Tibial nerve (tissue), 4 donors: ENCODE data around the gene CABP1. TPM values are rescaled to one million over a fixed set of nuclear protein-coding genes. Genes with fewer than 3 reads are reported as not detected.
A peak's percentile ranks its signal among the peaks of the same experiment; 100 is the strongest.

Experiments
- DNase-seq, 2 donors: peaks; one replicate each; pipeline ENCODE4 v3.0.0-alpha.2; 2019; ENCODE audit warnings: low spot score in 2 of 2
- H3K27ac ChIP-seq, 4 donors: fragments of 200-600 bp; sonication (generic) in 3 of 4; one replicate each; pipeline ENCODE4 v1.5.1; 2017 to 2019; ENCODE audit warnings: mild to moderate bottlenecking in 1 of 4
- H3K27me3 ChIP-seq, 2 donors: fragments of 200-600 bp; sonication (generic) in 1 of 2; one replicate each; pipeline versions ENCODE4 v1.5.1 to v1.6.0; 2017 to 2019
- H3K36me3 ChIP-seq, 3 donors: fragments of 200-600 bp; sonication (generic); one replicate each; pipeline ENCODE4 v1.5.1; 2018 to 2019
- H3K4me1 ChIP-seq, 4 donors: fragments of 200-600 bp; sonication (generic) in 3 of 4; one replicate each; pipeline ENCODE4 v1.5.1; 2017 to 2019
- H3K4me3 ChIP-seq, 4 donors: fragments of 200-600 bp; sonication (generic) in 3 of 4; one replicate each; pipeline ENCODE4 v1.5.1; 2017 to 2019; ENCODE audit warnings: mild to moderate bottlenecking in 1 of 4, moderate library complexity in 1 of 4
- H3K9me3 ChIP-seq, 4 donors: fragments of 200-600 bp; sonication (generic) in 3 of 4; one replicate each; pipeline ENCODE4 v1.5.1; 2017 to 2019
- CTCF ChIP-seq, 5 experiments: fragments of 200-600 bp in 3 of 5; fragments of 450-650 bp in 2 of 5; sonication (generic) in 3 of 5; IDR thresholded peaks; one replicate each; pipeline ENCODE4 v1.5.1; 2016 to 2019; ENCODE audit warnings: antibody characterized with exemption in 5 of 5, mild to moderate bottlenecking in 3 of 5, moderate library complexity in 2 of 5
- EP300 ChIP-seq, 2 donors: sonication (generic); formaldehyde crosslinking; IDR thresholded peaks; one replicate each; pipeline ENCODE4 v1.6.1; 2017; ENCODE audit warnings: antibody characterized with exemption in 2 of 2, mild to moderate bottlenecking in 1 of 2
- POLR2A ChIP-seq, 2 donors: fragments of 450-650 bp; IDR thresholded peaks; one replicate each; pipeline ENCODE4 v1.6.1; 2017; ENCODE audit warnings: antibody characterized with exemption in 2 of 2, mild to moderate bottlenecking in 2 of 2, moderate library complexity in 2 of 2
- WGBS, 2 donors: methylation state at CpG; one replicate each; pipeline ENCODE4 v1.1.5; 2018; 5-methylcytosine and 5-hydroxymethylcytosine counted together
- total RNA-seq, 4 donors: library from RNA; depleted of rRNA; stranded (reverse); fragments of >200 nt; gene quantifications; one replicate each; pipeline ENCODE4 v1.1.0, GENCODE V29; 2016

CABP1 gene
- total RNA-seq, 4 donors from 2014 or later = 0.21 to 0.22 TPM; not detected in 2

- Histone ChIP-seq H3K9me3 (no peaks in the 10 kb centered on the region), H3K27ac (peak overlapping the region in 1 of 4 donors; percentile 44), H3K36me3 (no peaks in the 10 kb centered on the region), H3K27me3 (peaks cover 0 to 27% of the 10 kb centered on the region in 2 donors), H3K4me3 (peak overlapping the region in 1 of 4 donors; percentile 46), H3K4me1 (peaks cover 0 to 18% (median 7%) of the 10 kb centered on the region in 4 donors)
- WGBS, 2 donors = 50 to 75% methylated on average over 12 of the region's 12 CpGs
- no peak for DNase-seq
- TF ChIP-seq POLR2A (IDR thresholded peaks at IDR 0.05) (no peak), CTCF (IDR thresholded peaks at IDR 0.05) (no peak), EP300 (IDR thresholded peaks at IDR 0.05) (no peak)
Measured at GRCh38 chr12:120650233-120650690, 9.8 kb downstream of the CABP1 start.

GRCh38 chr12:120651821-120652220, 11.4 kb downstream of the CABP1 start:
- Histone ChIP-seq H3K9me3 (no peaks in the 10 kb centered on the region), H3K27ac (no peak overlapping the region), H3K36me3 (no peaks in the 10 kb centered on the region), H3K27me3 (peaks cover 0 to 27% of the 10 kb centered on the region in 2 donors), H3K4me3 (no peak overlapping the region), H3K4me1 (peaks cover 0 to 18% (median 7%) of the 10 kb centered on the region in 4 donors)
- no peak for TF ChIP-seq EP300 (IDR thresholded peaks at IDR 0.05)
- no peak for TF ChIP-seq CTCF (IDR thresholded peaks at IDR 0.05)
- no peak for TF ChIP-seq POLR2A (IDR thresholded peaks at IDR 0.05)
- 56 to 67% methylated on average over 5 of the region's 5 CpGs for WGBS, 2 donors
- no peak for DNase-seq

- no peaks in the 10 kb centered on the region for H3K9me3 ChIP-seq
- H3K4me3 ChIP-seq = no peak overlapping the region
- peaks cover 0 to 18% (median 7%) of the 10 kb centered on the region in 4 donors for H3K4me1 ChIP-seq
- H3K27ac ChIP-seq = no peak overlapping the region
- whole genome bisulfite sequencing, 2 donors = 49% methylated on average over 10 of the region's 10 CpGs
- no peaks in the 10 kb centered on the region for H3K36me3 ChIP-seq
- H3K27me3 ChIP-seq = peaks cover 0 to 27% of the 10 kb centered on the region in 2 donors
- DNase-seq = no peak
- TF ChIP-seq CTCF (IDR thresholded peaks at IDR 0.05) = no peak
- TF ChIP-seq EP300 (IDR thresholded peaks at IDR 0.05) = no peak
- TF ChIP-seq POLR2A (IDR thresholded peaks at IDR 0.05) = no peak
Measured at GRCh38 chr12:120652656-120653435, 12.4 kb downstream of the CABP1 start.

GRCh38 chr12:120653611-120654010, 13.2 kb downstream of the CABP1 start:
- Histone ChIP-seq H3K4me3 (no peak overlapping the region), H3K27me3 (peaks cover 0 to 27% of the 10 kb centered on the region in 2 donors), H3K36me3 (no peaks in the 10 kb centered on the region), H3K4me1 (peaks cover 0 to 16% (median 7%) of the 10 kb centered on the region in 4 donors), H3K9me3 (no peaks in the 10 kb centered on the region), H3K27ac (peak overlapping the region in 2 of 4 donors; percentile 3 to 20)
- TF ChIP-seq POLR2A (IDR thresholded peaks at IDR 0.05) (no peak), CTCF (IDR thresholded peaks at IDR 0.05) (no peak), EP300 (IDR thresholded peaks at IDR 0.05) (no peak)
- no peak for DNase-seq
- 89 to 92% methylated on average over 11 of the region's 11 CpGs for WGBS, 2 donors

GRCh38 chr12:120654656-120655055, 14.2 kb downstream of the CABP1 start:
- Histone ChIP-seq H3K36me3 (no peaks in the 10 kb centered on the region), H3K27ac (no peak overlapping the region), H3K27me3 (peaks cover 0 to 24% of the 10 kb centered on the region in 2 donors), H3K4me3 (no peak overlapping the region), H3K9me3 (no peaks in the 10 kb centered on the region), H3K4me1 (peaks cover 0 to 6% (median 1%) of the 10 kb centered on the region in 4 donors)
- WGBS, 2 donors = 59 to 62% methylated on average over 10 of the region's 10 CpGs
- DNase-seq = peak in 1 of 2 donors; percentile 23
- TF ChIP-seq CTCF (IDR thresholded peaks at IDR 0.05) (no peak), POLR2A (IDR thresholded peaks at IDR 0.05) (no peak), EP300 (IDR thresholded peaks at IDR 0.05) (no peak)
